MCF 10A (cell line): Measurements from ENCODE around the gene LRCH2. TPM values are rescaled to one million over a fixed set of nuclear protein-coding genes. Genes with fewer than 3 reads are reported as not detected.

ENCODE experiments used
- BruUV-seq: library from RNA; stranded (reverse); fragments of 400-500 nt; replicated peaks from 2 replicates; lab custom pipeline; 2021; lab: Mats Ljungman, UMichigan
- CTCF ChIA-PET: fragments of 300-600 bp; sonication (Branson Sonifier 250); formaldehyde crosslinking; extraction: SDS; loops from one replicate; lab custom pipeline; 2021; ENCODE audit warnings: antibody characterized with exemption, inconsistent platforms; lab: Yijun Ruan, JAX
- POLR2A ChIA-PET: fragments of 300-600, 350-650 bp; sonication (Branson Sonifier 250); formaldehyde crosslinking; extraction: SDS; loops from one replicate; lab custom pipeline; 2020; ENCODE audit warnings: antibody characterized with exemption, inconsistent platforms; lab: Yijun Ruan, JAX
- DNase-seq: peaks from one replicate; pipeline ENCODE4 v3.0.0-alpha.2; 2018; ENCODE audit not compliant: unreplicated experiment
- H3K27ac Mint-ChIP-seq: one replicate; pipeline ENCODE4 v1.8.0; 2022; ENCODE audit warnings: mild to moderate bottlenecking, low read depth, mixed read lengths; ENCODE audit not compliant: unreplicated experiment
- H3K27me3 Mint-ChIP-seq: one replicate; pipeline ENCODE4 v1.8.0; 2022; ENCODE audit warnings: mixed read lengths; ENCODE audit not compliant: insufficient read depth, unreplicated experiment
- H3K36me3 Mint-ChIP-seq: one replicate; pipeline ENCODE4 v1.8.0; 2022; ENCODE audit warnings: mild to moderate bottlenecking, moderate library complexity, mixed read lengths; ENCODE audit not compliant: insufficient read depth, unreplicated experiment
- H3K4me1 Mint-ChIP-seq: one replicate; pipeline ENCODE4 v1.8.0; 2022; ENCODE audit warnings: mixed read lengths; ENCODE audit not compliant: insufficient read depth, unreplicated experiment
- H3K4me3 Mint-ChIP-seq: one replicate; pipeline ENCODE4 v1.8.0; 2022; ENCODE audit warnings: mild to moderate bottlenecking, moderate library complexity, mixed read lengths; ENCODE audit not compliant: unreplicated experiment
- H3K9me3 Mint-ChIP-seq: one replicate; pipeline ENCODE4 v1.8.0; 2022; ENCODE audit warnings: mixed read lengths; ENCODE audit not compliant: unreplicated experiment
- intact Hi-C: fragments of 100-400 bp; cut with micrococcal nuclease; formaldehyde crosslinking; loops from 2 replicates; pipeline ENCODE4 v1.14.1; 2022
- total RNA-seq: library from RNA; stranded (reverse); gene quantifications from 2 replicates; pipeline ENCODE4 v1.2.3, GENCODE V29; 2022
- TF ChIP-seq, protein P1 (sequence below): fragments of 200-600 bp; IDR thresholded peaks from one replicate; pipeline ENCODE4 v1.8.0; 2022; ENCODE audit warnings: antibody characterized with exemption, mild to moderate bottlenecking; ENCODE audit not compliant: unreplicated experiment

Gene LRCH2
- total RNA-seq, 1 experiment from 2014 or later, result 0.68 TPM

DNA sequence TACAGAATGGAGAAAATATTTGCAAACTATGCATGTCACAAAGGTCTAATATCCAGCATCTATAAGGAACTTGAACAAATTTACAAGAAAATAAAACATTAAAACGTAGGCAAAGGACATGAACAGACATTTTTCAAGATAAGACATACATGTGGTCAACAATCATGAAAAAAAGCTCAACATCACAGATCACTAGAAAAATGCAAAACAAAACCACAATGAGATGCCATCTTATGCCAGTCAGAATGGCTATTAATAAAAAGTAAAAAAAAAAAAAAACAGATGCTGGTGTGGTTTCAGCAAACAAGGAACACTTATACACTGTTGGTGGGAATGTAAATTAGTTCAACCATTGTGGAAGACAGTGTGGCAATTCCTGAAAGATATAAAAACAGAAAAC lies 140.7 kb downstream of the LRCH2 start:
- POLR2A ChIA-PET, result no interaction called here
- no TSS peak for BruUV-seq
- TF ChIP-seq, protein P1, sequence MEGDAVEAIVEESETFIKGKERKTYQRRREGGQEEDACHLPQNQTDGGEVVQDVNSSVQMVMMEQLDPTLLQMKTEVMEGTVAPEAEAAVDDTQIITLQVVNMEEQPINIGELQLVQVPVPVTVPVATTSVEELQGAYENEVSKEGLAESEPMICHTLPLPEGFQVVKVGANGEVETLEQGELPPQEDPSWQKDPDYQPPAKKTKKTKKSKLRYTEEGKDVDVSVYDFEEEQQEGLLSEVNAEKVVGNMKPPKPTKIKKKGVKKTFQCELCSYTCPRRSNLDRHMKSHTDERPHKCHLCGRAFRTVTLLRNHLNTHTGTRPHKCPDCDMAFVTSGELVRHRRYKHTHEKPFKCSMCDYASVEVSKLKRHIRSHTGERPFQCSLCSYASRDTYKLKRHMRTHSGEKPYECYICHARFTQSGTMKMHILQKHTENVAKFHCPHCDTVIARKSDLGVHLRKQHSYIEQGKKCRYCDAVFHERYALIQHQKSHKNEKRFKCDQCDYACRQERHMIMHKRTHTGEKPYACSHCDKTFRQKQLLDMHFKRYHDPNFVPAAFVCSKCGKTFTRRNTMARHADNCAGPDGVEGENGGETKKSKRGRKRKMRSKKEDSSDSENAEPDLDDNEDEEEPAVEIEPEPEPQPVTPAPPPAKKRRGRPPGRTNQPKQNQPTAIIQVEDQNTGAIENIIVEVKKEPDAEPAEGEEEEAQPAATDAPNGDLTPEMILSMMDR, result no peak
- CTCF ChIA-PET, result no interaction called here
- H3K36me3 Mint-ChIP-seq, result no peaks in the 10 kb centered on the region
- no peaks in the 10 kb centered on the region for H3K9me3 Mint-ChIP-seq
- intact Hi-C loops, result no loop called here
- H3K4me3 Mint-ChIP-seq, result no peak overlapping the region
- peaks cover 38% of the 10 kb centered on the region for H3K27me3 Mint-ChIP-seq
- H3K4me1 Mint-ChIP-seq, result no peaks in the 10 kb centered on the region
- no peak for DNase-seq
- no peak overlapping the region for H3K27ac Mint-ChIP-seq

DNA sequence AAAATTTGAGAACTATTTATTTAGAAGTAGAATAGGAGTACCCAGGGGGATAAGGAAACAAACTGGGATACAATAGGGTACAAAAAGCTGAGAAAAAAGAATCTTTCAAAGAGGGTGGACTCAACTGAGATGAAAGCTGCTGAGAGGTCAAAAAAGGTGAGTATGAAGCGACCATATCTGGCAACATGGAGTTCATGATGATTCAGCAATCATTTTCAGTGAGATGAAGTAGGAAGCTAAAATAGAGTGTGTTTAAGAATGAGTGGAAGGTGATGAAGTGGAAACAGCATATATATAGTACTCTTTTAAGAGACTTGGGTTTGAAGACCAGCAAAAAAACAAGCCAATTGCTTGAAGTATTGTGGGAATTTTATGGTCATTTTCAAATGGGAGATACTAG lies 144.5 kb downstream of the LRCH2 start:
- Mint-ChIP-seq H3K27me3 (peaks cover 52% of the 10 kb centered on the region), H3K36me3 (no peaks in the 10 kb centered on the region), H3K9me3 (peaks cover 5% of the 10 kb centered on the region), H3K27ac (no peak overlapping the region), H3K4me3 (no peak overlapping the region), H3K4me1 (no peaks in the 10 kb centered on the region)
- ChIA-PET POLR2A (no interaction called here), CTCF (interaction anchor here (0.6 kb wide), 1 partner anchor 606 kb away, joined by 3 read pairs; no protein-coding TSS in a partner anchor)
- no peak for DNase-seq
- no TSS peak for BruUV-seq
- TF ChIP-seq, protein P1, result no peak
- intact Hi-C loops, result no loop called here

DNA sequence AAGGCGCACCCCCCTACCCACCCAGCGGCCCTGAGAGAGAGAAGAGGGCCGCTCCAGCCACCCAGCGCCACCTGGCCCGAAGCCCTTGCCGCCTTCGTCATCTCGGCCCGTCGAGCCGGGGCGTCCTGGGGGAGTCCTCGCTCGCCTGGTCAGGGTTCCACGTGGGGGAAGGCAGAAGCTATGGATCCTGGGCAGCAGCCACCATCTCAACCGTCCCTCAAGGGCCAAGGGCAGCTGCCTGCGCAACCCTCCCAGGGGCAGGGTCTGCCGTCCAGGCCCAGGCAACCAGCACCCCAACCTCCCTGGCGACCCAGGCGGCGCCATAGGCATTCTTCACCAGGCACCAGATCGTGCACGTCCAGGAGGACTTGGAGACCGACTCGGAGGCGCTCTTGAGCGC lies 165.0 kb downstream of the LRCH2 start:
- Mint-ChIP-seq H3K27me3 (peaks cover 52% of the 10 kb centered on the region), H3K4me1 (no peaks in the 10 kb centered on the region), H3K9me3 (no peaks in the 10 kb centered on the region), H3K27ac (no peak overlapping the region), H3K4me3 (no peak overlapping the region), H3K36me3 (no peaks in the 10 kb centered on the region)
- CTCF ChIA-PET, result no interaction called here
- DNase-seq, result no peak
- no TSS peak for BruUV-seq
- POLR2A ChIA-PET, result no interaction called here
- TF ChIP-seq, protein P1, result no peak
- intact Hi-C loops, result no loop called here

DNA sequence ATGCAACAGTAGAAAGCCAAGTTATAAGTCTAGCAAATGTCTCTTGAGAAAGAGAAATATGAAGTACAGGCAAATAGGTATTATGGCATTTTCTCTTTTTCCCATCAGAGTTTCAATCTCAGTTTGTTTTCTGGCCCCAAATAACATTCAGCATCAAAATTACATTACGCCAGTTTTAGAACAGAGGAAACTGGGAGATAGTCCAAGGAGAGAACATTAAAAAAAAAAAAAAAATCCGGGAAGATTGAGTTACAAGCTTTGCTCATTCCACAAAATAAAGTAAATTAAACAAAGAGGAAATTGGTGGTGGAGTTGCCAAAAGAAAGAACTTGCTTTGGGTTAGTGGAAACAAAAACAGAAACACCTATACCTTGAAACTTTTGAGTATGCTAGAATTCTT lies 166.1 kb downstream of the LRCH2 start:
- TF ChIP-seq, protein P1, result no peak
- POLR2A ChIA-PET, result no interaction called here
- Mint-ChIP-seq H3K27me3 (peaks cover 54% of the 10 kb centered on the region), H3K4me3 (no peak overlapping the region), H3K36me3 (no peaks in the 10 kb centered on the region), H3K4me1 (no peaks in the 10 kb centered on the region), H3K9me3 (no peaks in the 10 kb centered on the region), H3K27ac (no peak overlapping the region)
- intact Hi-C loops, result no loop called here
- no peak for DNase-seq
- no TSS peak for BruUV-seq
- CTCF ChIA-PET, result no interaction called here
